BJ (cell line): Measurements from ENCODE around the gene SPATA17. TPM values are rescaled to one million over a fixed set of nuclear protein-coding genes. Genes with fewer than 3 reads are reported as not detected.
A peak's percentile ranks its signal among the peaks of the same experiment; 100 is the strongest.
"Not testable (repeated sequence)": the region's sequence is repeated elsewhere in the genome, so short reads cannot be mapped to it uniquely, and the experiment has no call there.

Experiments used
- CTCF ChIA-PET: fragments of 350-600 bp; formaldehyde crosslinking; extraction: SDS; loops from one replicate; lab custom pipeline; 2021; ENCODE audit warnings: antibody characterized with exemption, inconsistent platforms; lab: Yijun Ruan, JAX
- POLR2A ChIA-PET: fragments of 300-600 bp; sonication (Branson Sonifier 250); formaldehyde crosslinking; extraction: SDS; loops from one replicate; lab custom pipeline; 2021; ENCODE audit warnings: antibody characterized with exemption; lab: Charles Lee
- DNase-seq: peaks from one replicate; pipeline ENCODE4 v3.0.0-alpha.2; 2011; ENCODE audit warnings: low read depth
- H3K27me3 ChIP-seq: 2 replicates; pipeline ENCODE4 v1.6.0; 2011; ENCODE audit warnings: low read length; ENCODE audit not compliant: control insufficient read depth, insufficient read depth
- H3K36me3 ChIP-seq: 2 replicates; pipeline ENCODE4 v1.5.1; 2011; ENCODE audit warnings: low read length; ENCODE audit not compliant: control insufficient read depth, insufficient read depth
- H3K4me3 ChIP-seq: 2 replicates; pipeline ENCODE4 v1.5.1; 2011; ENCODE audit warnings: low read depth, mild to moderate bottlenecking, control low read depth, low read length
- CTCF ChIP-seq: IDR thresholded peaks from 2 replicates; pipeline ENCODE4 v1.5.1; 2011; ENCODE audit warnings: low read depth, mild to moderate bottlenecking, control low read depth, inconsistent platforms, low read length, moderate library complexity; ENCODE audit not compliant: insufficient read depth
- polyA minus RNA-seq: library from RNA; depleted of rRNA, polyadenylated mRNA; stranded (reverse); fragments of >200 nt; gene quantifications from 2 replicates; pipeline ENCODE4 v1.2.3, GENCODE V29; 2011; rRNA and poly(A)+ RNA removed
- polyA plus RNA-seq: library from polyadenylated mRNA; depleted of rRNA; stranded (reverse); fragments of >200 nt; gene quantifications from 2 replicates; pipeline ENCODE4 v1.2.3, GENCODE V29; 2011; rRNA removed

SPATA17 gene, protein sequence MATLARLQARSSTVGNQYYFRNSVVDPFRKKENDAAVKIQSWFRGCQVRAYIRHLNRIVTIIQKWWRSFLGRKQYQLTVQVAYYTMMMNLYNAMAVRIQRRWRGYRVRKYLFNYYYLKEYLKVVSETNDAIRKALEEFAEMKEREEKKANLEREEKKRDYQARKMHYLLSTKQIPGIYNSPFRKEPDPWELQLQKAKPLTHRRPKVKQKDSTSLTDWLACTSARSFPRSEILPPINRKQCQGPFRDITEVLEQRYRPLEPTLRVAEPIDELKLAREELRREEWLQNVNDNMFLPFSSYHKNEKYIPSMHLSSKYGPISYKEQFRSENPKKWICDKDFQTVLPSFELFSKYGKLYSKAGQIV
- polyA plus RNA-seq (0.52 and 1.1 TPM in 2 replicates), polyA minus RNA-seq (0.26 and 0.43 TPM in 2 replicates)

- peak; percentile 44 for DNase-seq
- TF ChIP-seq CTCF: peak; percentile 32
- peak within 1 kb of the TSS; percentile 65 for H3K4me3 ChIP-seq
- H3K27me3 ChIP-seq: no peaks in the 10 kb centered on the region
- H3K36me3 ChIP-seq: no peaks in the 10 kb centered on the region
- POLR2A ChIA-PET: interaction anchor here (1.3 kb wide), 1 partner anchor 14 kb away, joined by 4 read pairs; no protein-coding TSS in a partner anchor
- CTCF ChIA-PET: interaction anchor here (0.8 to 1.1 kb wide), 4 partner anchors 9 to 185 kb away, joined by 3 to 5 read pairs (median 4); no protein-coding TSS in a partner anchor
Observed at GRCh38 chr1:217630711-217631591, at the start of gene SPATA17, which contains the start of gene GPATCH2. SPATA17 (plus strand) TSS chr1:217631344; CDS start chr1:217631379, 35 bp downstream. GPATCH2 (minus strand) TSS chr1:217631090; CDS start chr1:217630971, 119 bp downstream.

DNA sequence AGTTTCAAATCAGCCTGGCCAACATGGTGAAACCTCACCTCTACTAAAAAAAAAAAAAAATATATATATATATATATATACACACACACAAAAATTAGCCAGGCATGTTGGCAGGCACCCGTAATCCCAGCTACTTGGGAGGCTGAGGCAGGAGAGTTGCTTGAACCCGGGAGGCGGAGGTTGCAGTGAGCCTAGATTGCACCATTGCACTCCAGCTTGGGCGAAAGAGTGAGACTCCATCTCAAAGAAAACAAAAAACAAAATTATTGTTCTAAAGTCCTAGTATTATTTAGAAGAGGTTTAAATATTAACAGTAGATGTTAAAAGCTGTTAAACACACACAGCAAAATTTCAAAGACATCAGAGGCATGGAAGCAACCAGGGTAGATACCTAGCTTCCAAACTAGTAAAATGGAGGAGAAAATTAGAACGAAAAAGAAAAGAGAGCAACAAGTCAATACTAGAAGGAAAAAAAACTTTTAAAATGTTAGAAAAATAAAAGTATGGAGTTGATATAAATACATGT lies 46.8 kb upstream of the SPATA17 start:
- CTCF ChIA-PET: interaction anchor here (0.6 to 0.7 kb wide), 2 partner anchors 153 to 517 kb away, joined by 3 to 4 read pairs; no protein-coding TSS in a partner anchor
- H3K27me3 ChIP-seq, DNase-seq, H3K4me3 ChIP-seq, POLR2A ChIA-PET, H3K36me3 ChIP-seq: not testable (repeated sequence)

DNA sequence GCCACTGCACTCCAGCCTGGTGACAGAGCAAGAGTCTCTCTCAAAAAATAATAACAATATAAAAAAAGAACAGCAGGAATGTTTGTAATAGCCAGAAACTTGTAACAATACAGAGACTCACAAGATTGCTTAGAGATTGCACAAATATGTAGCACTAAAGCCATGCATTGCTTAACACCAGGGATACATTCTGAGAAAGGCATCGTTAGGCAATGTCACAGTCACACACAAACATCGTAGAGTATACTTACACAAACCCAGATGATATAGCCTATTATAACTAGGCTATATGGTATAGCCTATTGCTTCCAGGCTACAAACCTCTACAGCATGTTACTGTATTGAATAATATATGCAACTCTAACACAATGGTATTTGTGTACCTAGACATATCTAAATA lies 45.6 kb upstream of the SPATA17 start:
- Histone ChIP-seq H3K4me3 (no peak overlapping the region), H3K36me3 (no peaks in the 10 kb centered on the region), H3K27me3 (no peaks in the 10 kb centered on the region)
- ChIA-PET CTCF (interaction anchor here (0.6 kb wide), 1 partner anchor 17 kb away, joined by 3 read pairs; no protein-coding TSS in a partner anchor), POLR2A (interaction anchor here (0.6 kb wide), 1 partner anchor 23 kb away, joined by 3 read pairs; no protein-coding TSS in a partner anchor)
- no peak for DNase-seq
- TF ChIP-seq CTCF: no peak

- no peak for TF ChIP-seq CTCF
- H3K36me3 ChIP-seq: no peaks in the 10 kb centered on the region
- no peak overlapping the region for H3K4me3 ChIP-seq
- H3K27me3 ChIP-seq: no peaks in the 10 kb centered on the region
- ChIA-PET CTCF (no interaction called here), POLR2A (interaction anchor here (0.5 kb wide), 1 partner anchor 36 kb away, joined by 5 read pairs; no protein-coding TSS in a partner anchor)
- no peak for DNase-seq
Observed at GRCh38 chr1:217586586-217586985, 44.6 kb upstream of the SPATA17 start.

GRCh38 chr1:217590598-217590997 lies 40.5 kb upstream of the SPATA17 start:
- H3K27me3 ChIP-seq: no peaks in the 10 kb centered on the region
- CTCF ChIA-PET: interaction anchor here (0.8 kb wide), 1 partner anchor 70 kb away, joined by 3 read pairs; no protein-coding TSS in a partner anchor
- POLR2A ChIA-PET: no interaction called here
- DNase-seq: no peak
- no peak overlapping the region for H3K4me3 ChIP-seq
- TF ChIP-seq CTCF: no peak
- H3K36me3 ChIP-seq: no peaks in the 10 kb centered on the region
